CD14-positive monocyte (primary cell): ENCODE results near the gene CBR3. TPM values are rescaled to one million over a fixed set of nuclear protein-coding genes. Genes with fewer than 3 reads are reported as not detected.

Experiments
- DNase-seq, 3 donors: peaks; one replicate each; pipeline ENCODE4 v3.0.0-alpha.2; 2011 to 2022
- H2AFZ ChIP-seq: 2 replicates; pipeline ENCODE4 v1.6.0; 2012; ENCODE audit warnings: mild to moderate bottlenecking, low read depth, low read length, inconsistent platforms; ENCODE audit not compliant: insufficient read depth, poor library complexity, severe bottlenecking
- H3K27ac ChIP-seq, 2 donors: 1 replicate in 1 of 2; 2 replicates in 1 of 2; pipeline ENCODE4 v1.5.1; 2012 to 2013; ENCODE audit warnings: low read length in 2 of 2, control low read depth in 1 of 2, inconsistent platforms in 1 of 2, low read depth in 1 of 2, mild to moderate bottlenecking in 1 of 2
- H3K27me3 ChIP-seq, 2 donors: one replicate each; pipeline versions ENCODE4 v1.6.0 to v1.6.1; 2011 to 2013; ENCODE audit warnings: low read length in 2 of 2; ENCODE audit not compliant: control insufficient read depth in 2 of 2, insufficient read depth in 2 of 2
- H3K36me3 ChIP-seq, 2 donors: replicated peaks in 1 of 2; 1 replicate in 1 of 2; 2 replicates in 1 of 2; pipeline versions ENCODE4 v1.5.1 to v1.6.1; 2012 to 2013; ENCODE audit warnings: low read length in 2 of 2, control low read depth in 1 of 2, inconsistent platforms in 1 of 2, mild to moderate bottlenecking in 1 of 2; ENCODE audit not compliant: insufficient read depth in 2 of 2, control insufficient read depth in 1 of 2
- H3K4me1 ChIP-seq, 2 donors: 1 replicate in 1 of 2; 2 replicates in 1 of 2; pipeline versions ENCODE4 v1.5.1 to v1.6.1; 2012 to 2013; ENCODE audit warnings: low read length in 2 of 2, control low read depth in 1 of 2, inconsistent platforms in 1 of 2, mild to moderate bottlenecking in 1 of 2, moderate library complexity in 1 of 2; ENCODE audit not compliant: insufficient read depth in 2 of 2, control insufficient read depth in 1 of 2
- H3K4me2 ChIP-seq: replicated peaks from 2 replicates; pipeline ENCODE3; 2012; ENCODE audit warnings: low read length, moderate library complexity, mild to moderate bottlenecking; ENCODE audit not compliant: poor library complexity, severe bottlenecking; ENCODE audit errors: extremely low read depth
- H3K4me3 ChIP-seq, 3 experiments: fragments of 200-600 bp in 1 of 3; sonication (generic) in 1 of 3; replicated peaks in 1 of 3; 1 replicate in 2 of 3; 2 replicates in 1 of 3; pipeline ENCODE4 v1.5.1; 2011 to 2013; ENCODE audit warnings: low read length in 3 of 3, mild to moderate bottlenecking in 3 of 3, control low read depth in 2 of 3, low read depth in 2 of 3, inconsistent platforms in 1 of 3, moderate library complexity in 1 of 3
- H3K79me2 ChIP-seq: 2 replicates; pipeline ENCODE4 v1.6.0; 2012; ENCODE audit warnings: mild to moderate bottlenecking, control low read depth, inconsistent platforms, low read length, moderate library complexity; ENCODE audit not compliant: insufficient read depth
- H3K9ac ChIP-seq: 2 replicates; pipeline ENCODE4 v1.6.0; 2017; ENCODE audit warnings: low read length, mild to moderate bottlenecking; ENCODE audit not compliant: insufficient read depth, poor library complexity, severe bottlenecking
- H3K9me3 ChIP-seq, 2 donors: replicated peaks in 1 of 2; 1 replicate in 1 of 2; 2 replicates in 1 of 2; pipeline versions ENCODE4 v1.5.1 to v1.6.1; 2012 to 2013; ENCODE audit warnings: low read length in 2 of 2, control low read depth in 1 of 2; ENCODE audit not compliant: control insufficient read depth in 1 of 2, insufficient read depth in 1 of 2
- H4K20me1 ChIP-seq: 2 replicates; pipeline ENCODE4 v1.6.0; 2012; ENCODE audit warnings: mild to moderate bottlenecking, low read length, control low read depth, moderate library complexity; ENCODE audit not compliant: insufficient read depth
- H3K27ac Mint-ChIP-seq, 7 donors: one replicate each; pipeline ENCODE4 v1.8.0; 2020; ENCODE audit warnings: mild to moderate bottlenecking in 7 of 7, mixed read lengths in 7 of 7, moderate library complexity in 6 of 7, inconsistent platforms in 2 of 7
- H3K27me3 Mint-ChIP-seq, 3 donors: one replicate each; pipeline ENCODE4 v1.8.0; 2021 to 2022; ENCODE audit warnings: low read depth in 3 of 3, mild to moderate bottlenecking in 3 of 3, mixed read lengths in 3 of 3, moderate library complexity in 3 of 3, inconsistent platforms in 1 of 3
- H3K36me3 Mint-ChIP-seq, 2 donors: one replicate each; pipeline ENCODE4 v1.8.0; 2020; ENCODE audit warnings: mixed read lengths in 2 of 2, inconsistent platforms in 1 of 2, mild to moderate bottlenecking in 1 of 2
- H3K4me1 Mint-ChIP-seq: one replicate; pipeline ENCODE4 v1.8.0; 2020; ENCODE audit warnings: mild to moderate bottlenecking, mixed read lengths
- H3K4me3 Mint-ChIP-seq, 2 donors: one replicate each; pipeline ENCODE4 v1.8.0; 2020; ENCODE audit warnings: mild to moderate bottlenecking in 2 of 2, mixed read lengths in 2 of 2, moderate library complexity in 1 of 2
- H3K9me3 Mint-ChIP-seq, 7 donors: one replicate each; pipeline ENCODE4 v1.8.0; 2020 to 2022; ENCODE audit warnings: mixed read lengths in 7 of 7, mild to moderate bottlenecking in 6 of 7, moderate library complexity in 6 of 7, inconsistent platforms in 2 of 7
- WGBS: methylation state at CpG from one replicate; pipeline ENCODE4 v1.1.5; 2013; ENCODE audit warnings: missing lambda C conversion rate; ENCODE audit not compliant: insufficient coverage; 5-methylcytosine and 5-hydroxymethylcytosine counted together
- intact Hi-C, 2 donors: fragments of 100-400 bp; cut with micrococcal nuclease; formaldehyde crosslinking; loops; one replicate each; pipeline versions ENCODE4 v1.15.0 to v1.15.1; 2023
- polyA plus RNA-seq, 3 donors: library from polyadenylated mRNA; depleted of rRNA in 1 of 3; unstranded in 2 of 3; stranded (reverse) in 1 of 3; fragments of 300-500 nt in 2 of 3; fragments of >200 nt in 1 of 3; fragmentation: Illumina TruSeq in 2 of 3; gene quantifications; 1 replicate in 2 of 3; 2 replicates in 1 of 3; pipeline ENCODE4 v1.2.3, GENCODE V29; 2012 to 2021
- TF ChIP-seq, protein P1 (sequence below): fragments of 200-600 bp; IDR thresholded peaks from one replicate; pipeline ENCODE4 v1.8.0; 2022; ENCODE audit warnings: antibody characterized with exemption, mild to moderate bottlenecking

The CBR3 gene
- polyA plus RNA-seq, 3 donors: 0.32 to 0.40 TPM; not detected in 1

DNA sequence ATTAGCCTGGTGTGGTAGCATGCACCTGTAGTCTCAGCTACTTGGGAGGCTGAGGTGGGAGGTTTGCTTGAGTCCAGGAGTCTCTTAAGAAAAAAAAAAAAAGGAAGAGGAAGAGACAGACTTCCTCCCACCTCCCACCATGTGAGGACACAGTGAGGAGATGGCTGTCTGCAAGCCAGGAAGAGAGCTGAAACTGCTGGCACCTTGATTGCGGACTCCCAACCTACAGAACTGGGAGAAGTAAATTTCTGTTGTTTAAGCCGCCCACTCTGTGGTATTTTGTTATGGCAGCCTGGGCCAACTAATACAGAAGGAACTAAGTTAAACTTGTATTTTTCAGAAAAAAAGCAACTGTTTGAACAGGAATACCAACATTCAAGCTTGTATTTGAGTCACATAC lies 43.5 kb downstream of the CBR3 start:
- Histone ChIP-seq H3K9ac (no peak overlapping the region), H3K4me2 (no peak overlapping the region), H3K4me3 (no peak overlapping the region), H3K79me2 (peaks cover 68% of the 10 kb centered on the region), H2AFZ (no peak overlapping the region), H3K36me3 (peaks cover 3 to 16% of the 10 kb centered on the region in 2 donors), H3K27me3 (no peaks in the 10 kb centered on the region), H3K9me3 (no peaks in the 10 kb centered on the region), H3K27ac (no peak overlapping the region), H4K20me1 (peaks cover 13% of the 10 kb centered on the region), H3K4me1 (peaks cover 53 to 54% of the 10 kb centered on the region in 2 donors)
- TF ChIP-seq, protein P1, sequence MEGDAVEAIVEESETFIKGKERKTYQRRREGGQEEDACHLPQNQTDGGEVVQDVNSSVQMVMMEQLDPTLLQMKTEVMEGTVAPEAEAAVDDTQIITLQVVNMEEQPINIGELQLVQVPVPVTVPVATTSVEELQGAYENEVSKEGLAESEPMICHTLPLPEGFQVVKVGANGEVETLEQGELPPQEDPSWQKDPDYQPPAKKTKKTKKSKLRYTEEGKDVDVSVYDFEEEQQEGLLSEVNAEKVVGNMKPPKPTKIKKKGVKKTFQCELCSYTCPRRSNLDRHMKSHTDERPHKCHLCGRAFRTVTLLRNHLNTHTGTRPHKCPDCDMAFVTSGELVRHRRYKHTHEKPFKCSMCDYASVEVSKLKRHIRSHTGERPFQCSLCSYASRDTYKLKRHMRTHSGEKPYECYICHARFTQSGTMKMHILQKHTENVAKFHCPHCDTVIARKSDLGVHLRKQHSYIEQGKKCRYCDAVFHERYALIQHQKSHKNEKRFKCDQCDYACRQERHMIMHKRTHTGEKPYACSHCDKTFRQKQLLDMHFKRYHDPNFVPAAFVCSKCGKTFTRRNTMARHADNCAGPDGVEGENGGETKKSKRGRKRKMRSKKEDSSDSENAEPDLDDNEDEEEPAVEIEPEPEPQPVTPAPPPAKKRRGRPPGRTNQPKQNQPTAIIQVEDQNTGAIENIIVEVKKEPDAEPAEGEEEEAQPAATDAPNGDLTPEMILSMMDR: no peak
- peak overlapping the region in 6 of 7 donors; percentile 45 to 74 (median 53) for H3K27ac Mint-ChIP-seq
- no peak for DNase-seq
- intact Hi-C loops: no loop called here
- H3K4me3 Mint-ChIP-seq: no peak overlapping the region
- peaks cover 53% of the 10 kb centered on the region for H3K4me1 Mint-ChIP-seq
- H3K9me3 Mint-ChIP-seq: peaks cover 0 to 9% (median 4%) of the 10 kb centered on the region in 7 donors
- H3K36me3 Mint-ChIP-seq: peaks cover 21 to 47% of the 10 kb centered on the region in 2 donors
- WGBS: no CpG with 5 or more reads among the region's 2 CpGs
- no peaks in the 10 kb centered on the region for H3K27me3 Mint-ChIP-seq

DNA sequence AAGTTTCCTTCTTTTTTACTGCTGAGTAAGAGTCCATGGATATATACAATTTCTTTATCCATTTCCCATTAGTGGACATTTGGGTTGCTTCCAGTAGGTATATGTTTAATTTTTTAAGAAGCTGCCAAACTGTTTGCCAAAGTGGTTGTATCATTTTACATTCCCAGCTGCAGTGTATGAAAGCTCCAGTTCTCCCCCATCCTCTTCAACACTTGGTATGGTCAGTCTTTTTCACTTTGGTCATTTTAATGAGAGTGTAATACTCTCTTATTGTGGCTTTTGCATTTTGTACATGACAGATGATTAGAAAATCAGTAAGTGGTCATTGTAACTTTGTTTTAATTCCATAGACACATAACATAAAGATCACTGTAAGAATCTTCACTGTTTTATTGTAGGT lies 44.3 kb downstream of the CBR3 start:
- Histone ChIP-seq H3K4me2 (no peak overlapping the region), H3K4me3 (no peak overlapping the region), H2AFZ (no peak overlapping the region), H4K20me1 (peaks cover 15% of the 10 kb centered on the region), H3K36me3 (peaks cover 3 to 20% of the 10 kb centered on the region in 2 donors), H3K27ac (no peak overlapping the region), H3K27me3 (no peaks in the 10 kb centered on the region), H3K79me2 (peaks cover 67% of the 10 kb centered on the region), H3K4me1 (peaks cover 48 to 49% of the 10 kb centered on the region in 2 donors), H3K9me3 (no peaks in the 10 kb centered on the region), H3K9ac (no peak overlapping the region)
- Mint-ChIP-seq H3K27ac (no peak overlapping the region), H3K4me3 (no peak overlapping the region), H3K27me3 (no peaks in the 10 kb centered on the region), H3K4me1 (peaks cover 48% of the 10 kb centered on the region), H3K9me3 (peaks cover 0 to 6% (median 4%) of the 10 kb centered on the region in 7 donors), H3K36me3 (peaks cover 23 to 55% of the 10 kb centered on the region in 2 donors)
- TF ChIP-seq, protein P1: no peak
- no peak for DNase-seq
- intact Hi-C loops: no loop called here
